ENCODE results near the gene SLCO3A1.
"Not testable (repeated sequence)": the region's sequence is repeated elsewhere in the genome, so short reads cannot be mapped to it uniquely, and the experiment has no call there.

Gene SLCO3A1

DNA sequence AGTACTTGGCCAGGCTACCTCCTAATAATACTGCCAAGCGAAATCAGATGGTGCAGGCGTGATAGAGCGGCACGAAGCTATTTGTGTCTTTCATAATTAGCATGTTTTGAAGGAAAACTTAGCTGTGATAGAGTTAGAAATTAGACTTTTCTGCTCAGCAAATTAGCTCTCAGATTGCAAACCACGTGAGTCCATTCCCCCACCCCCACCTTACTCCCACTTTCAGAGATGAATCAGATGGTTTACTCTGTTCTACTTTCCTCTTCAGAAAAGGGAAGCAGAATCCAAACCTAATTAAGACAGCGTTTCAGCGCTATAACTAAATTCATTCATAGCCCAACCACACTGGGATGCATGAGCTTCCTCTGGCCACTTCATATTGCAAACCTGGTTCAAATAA is 214.6 kb downstream of the SLCO3A1 start:
- Mint-ChIP-seq H3K4me1 (peaks cover 13% of the 10 kb centered on the region), H3K4me3 (no peak overlapping the region), H3K9me3 (peaks cover 4% of the 10 kb centered on the region), H3K27me3 (peaks cover 7% of the 10 kb centered on the region), H3K36me3 (no peaks in the 10 kb centered on the region), H3K27ac (no peak overlapping the region)
- ATAC-seq (ENCODE audit: low read depth) (no peak), DNase-seq (ENCODE audit: low spot score in 2 of 2) (no peak)

GRCh38 chr15:92069308-92070250 is 216.1 kb downstream of the SLCO3A1 start:
- H3K9me3 Mint-ChIP-seq = peaks cover 1% of the 10 kb centered on the region
- ATAC-seq (ENCODE audit: low read depth) (no peak), DNase-seq (ENCODE audit: low spot score in 2 of 2) (no peak)
- no peak overlapping the region for H3K27ac Mint-ChIP-seq
- H3K4me1 Mint-ChIP-seq = peaks cover 13% of the 10 kb centered on the region
- H3K27me3 Mint-ChIP-seq = peaks cover 7% of the 10 kb centered on the region
- peak overlapping the region; percentile 28 for H3K4me3 Mint-ChIP-seq
- H3K36me3 Mint-ChIP-seq = no peaks in the 10 kb centered on the region

DNA sequence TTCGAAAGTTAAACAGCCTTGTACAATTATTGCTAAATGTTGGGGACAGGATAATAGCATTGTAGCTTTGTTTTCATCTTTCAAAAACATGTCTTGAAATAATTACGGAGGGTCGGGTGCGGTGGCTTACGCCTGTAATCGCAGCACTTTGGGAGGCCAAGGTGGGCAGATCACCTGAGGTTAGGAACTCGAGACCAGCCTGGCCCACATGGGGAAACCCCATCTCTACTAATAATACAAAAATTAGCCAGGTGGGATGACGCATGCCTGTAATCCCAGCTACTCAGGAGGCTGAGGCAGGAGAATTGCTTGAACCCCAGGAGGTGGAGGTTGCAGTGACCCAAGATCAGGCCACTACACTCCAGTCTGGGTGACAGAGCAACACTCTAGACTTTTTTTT is 216.7 kb downstream of the SLCO3A1 start:
- not testable (repeated sequence) for H3K9me3 Mint-ChIP-seq, H3K27ac Mint-ChIP-seq, H3K27me3 Mint-ChIP-seq

GRCh38 chr15:92071045-92071634 is 217.6 kb downstream of the SLCO3A1 start:
- Mint-ChIP-seq H3K9me3 (no peaks in the 10 kb centered on the region), H3K27ac (no peak overlapping the region), H3K4me1 (peaks cover 13% of the 10 kb centered on the region), H3K27me3 (peaks cover 10% of the 10 kb centered on the region), H3K36me3 (no peaks in the 10 kb centered on the region), H3K4me3 (no peak overlapping the region)
- DNase-seq (ENCODE audit: low spot score in 2 of 2) (no peak), ATAC-seq (ENCODE audit: low read depth) (no peak)

More for the DNA sequence above, 216.7 kb downstream of the SLCO3A1 start:
- H3K4me1 Mint-ChIP-seq = peaks cover 13% of the 10 kb centered on the region
- not testable (repeated sequence) for H3K4me3 Mint-ChIP-seq; ATAC-seq (ENCODE audit: low read depth); DNase-seq (ENCODE audit: low spot score in 2 of 2); H3K36me3 Mint-ChIP-seq

DNA sequence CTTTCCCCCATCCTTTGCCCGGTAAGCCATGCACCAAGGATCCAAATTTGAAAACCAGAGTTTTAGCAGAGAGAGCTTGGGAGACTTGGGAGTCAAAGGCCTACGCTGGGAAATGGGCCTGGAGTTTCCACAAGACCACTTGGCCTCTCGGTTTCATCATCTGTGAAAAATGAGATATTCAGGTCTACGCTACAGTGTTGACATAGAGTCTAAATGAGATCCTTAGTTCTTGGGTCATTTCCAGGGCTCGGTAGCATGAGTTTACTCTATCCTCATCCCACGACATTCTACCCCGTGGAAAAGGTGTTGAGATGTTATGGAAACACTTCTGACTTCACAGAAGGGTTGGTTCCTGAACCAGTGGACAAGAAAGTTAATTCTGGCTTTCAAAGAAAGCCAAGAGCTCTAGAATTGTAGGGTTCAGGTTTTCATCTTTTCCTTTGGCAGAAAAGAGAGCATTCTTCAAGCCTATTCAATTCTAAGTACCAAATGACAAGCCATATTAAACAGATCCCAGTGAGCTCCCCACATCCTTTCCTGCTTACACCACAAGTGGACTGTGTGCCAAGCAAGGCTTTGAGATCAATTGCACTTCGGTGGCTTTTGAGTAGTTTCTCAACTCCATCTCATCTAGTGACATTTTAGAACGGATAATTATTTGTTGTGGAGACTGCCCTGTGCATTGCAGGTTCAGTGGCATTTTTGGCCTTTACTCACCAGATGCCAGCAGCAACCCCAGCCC is 219.7 kb downstream of the SLCO3A1 start:
- ATAC-seq (ENCODE audit: low read depth) (no peak), DNase-seq (ENCODE audit: low spot score in 2 of 2) (no peak)

GRCh38 chr15:92074101-92074500 is 220.6 kb downstream of the SLCO3A1 start:
- DNase-seq (ENCODE audit: low spot score in 2 of 2) (no peak), ATAC-seq (ENCODE audit: low read depth) (no peak)
- no peak overlapping the region for H3K27ac Mint-ChIP-seq
- H3K36me3 Mint-ChIP-seq = no peaks in the 10 kb centered on the region
- peaks cover 13% of the 10 kb centered on the region for H3K27me3 Mint-ChIP-seq
- peaks cover 9% of the 10 kb centered on the region for H3K4me1 Mint-ChIP-seq
- no peak overlapping the region for H3K4me3 Mint-ChIP-seq
- H3K9me3 Mint-ChIP-seq = no peaks in the 10 kb centered on the region

More for the DNA sequence above, 219.7 kb downstream of the SLCO3A1 start:
- Mint-ChIP-seq H3K27ac (no peak overlapping the region), H3K4me3 (no peak overlapping the region), H3K4me1 (peaks cover 10% of the 10 kb centered on the region), H3K27me3 (peaks cover 12% of the 10 kb centered on the region), H3K9me3 (no peaks in the 10 kb centered on the region), H3K36me3 (no peaks in the 10 kb centered on the region)

DNA sequence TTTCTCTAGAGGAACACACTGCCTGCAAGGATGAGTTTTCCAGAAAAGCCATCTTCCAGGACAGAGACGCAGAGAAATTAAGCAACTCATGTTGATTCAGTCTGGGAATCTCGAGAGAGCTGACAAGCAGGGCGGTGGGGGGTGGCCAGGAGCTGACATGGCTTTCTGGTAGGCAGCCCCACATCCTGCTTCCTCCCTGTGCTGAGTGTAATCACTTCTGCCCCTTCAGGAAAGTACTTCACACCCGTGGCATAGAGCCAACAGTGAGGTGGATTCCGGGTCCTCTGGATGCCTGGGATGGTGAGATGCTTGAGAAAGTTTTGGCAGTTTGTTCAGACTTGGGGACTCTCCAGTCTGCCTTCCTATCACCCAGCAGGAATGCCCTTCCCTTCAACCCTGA is 221.1 kb downstream of the SLCO3A1 start:
- H3K27ac Mint-ChIP-seq = no peak overlapping the region
- no peaks in the 10 kb centered on the region for H3K36me3 Mint-ChIP-seq
- no peaks in the 10 kb centered on the region for H3K9me3 Mint-ChIP-seq
- DNase-seq (ENCODE audit: low spot score in 2 of 2) (no peak), ATAC-seq (ENCODE audit: low read depth) (no peak)
- no peak overlapping the region for H3K4me3 Mint-ChIP-seq
- H3K4me1 Mint-ChIP-seq = peaks cover 9% of the 10 kb centered on the region
- peaks cover 13% of the 10 kb centered on the region for H3K27me3 Mint-ChIP-seq

- Mint-ChIP-seq H3K36me3 (no peaks in the 10 kb centered on the region), H3K9me3 (no peaks in the 10 kb centered on the region), H3K27me3 (peaks cover 12% of the 10 kb centered on the region), H3K4me1 (peaks cover 7% of the 10 kb centered on the region), H3K27ac (no peak overlapping the region), H3K4me3 (no peak overlapping the region)
- ATAC-seq (ENCODE audit: low read depth) (no peak), DNase-seq (ENCODE audit: low spot score in 2 of 2) (no peak)
Measured at GRCh38 chr15:92075764-92076163, 222.3 kb downstream of the SLCO3A1 start.

GRCh38 chr15:92076541-92076940 is 223.0 kb downstream of the SLCO3A1 start:
- no peaks in the 10 kb centered on the region for H3K4me1 Mint-ChIP-seq
- no peak for ATAC-seq (ENCODE audit: low read depth)
- H3K4me3 Mint-ChIP-seq = no peak overlapping the region
- no peaks in the 10 kb centered on the region for H3K36me3 Mint-ChIP-seq
- H3K27ac Mint-ChIP-seq = no peak overlapping the region
- H3K27me3 Mint-ChIP-seq = peaks cover 10% of the 10 kb centered on the region
- DNase-seq (ENCODE audit: low spot score in 2 of 2) = no peak
- H3K9me3 Mint-ChIP-seq = no peaks in the 10 kb centered on the region

DNA sequence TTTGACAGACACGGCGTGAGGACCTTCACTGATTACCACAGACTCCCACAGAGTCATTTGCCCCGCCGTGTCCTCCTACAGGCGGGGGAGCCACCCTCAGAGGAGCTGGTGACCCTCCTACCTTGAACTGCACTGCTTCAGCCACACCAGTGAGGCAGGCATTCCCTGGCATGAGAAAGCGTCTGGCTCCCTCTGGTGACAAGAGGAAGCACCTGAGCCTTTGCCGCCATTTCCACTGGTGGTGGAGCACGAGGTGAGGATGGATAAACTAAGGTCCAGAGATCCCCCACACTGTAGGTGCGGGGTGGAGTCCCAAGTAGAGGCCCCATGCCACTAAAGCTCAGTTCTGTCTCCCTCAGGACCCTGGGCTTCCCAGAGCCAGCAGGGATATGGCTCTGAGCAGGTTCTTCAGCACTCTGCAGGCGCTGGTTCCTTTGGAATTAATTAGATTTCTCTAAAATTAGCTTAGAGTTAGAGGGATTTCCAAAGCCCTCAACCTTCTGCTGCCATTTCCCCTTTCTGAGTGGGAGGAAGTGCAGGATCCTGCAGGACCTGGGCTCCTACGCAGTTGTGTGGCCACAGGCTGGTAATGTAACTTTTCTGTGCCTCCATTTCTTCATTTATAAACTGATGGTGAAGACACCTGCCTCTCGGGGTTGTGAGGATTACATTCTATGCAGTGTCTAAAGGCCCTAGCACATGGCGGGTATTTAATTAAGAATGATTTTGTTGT is 224.0 kb downstream of the SLCO3A1 start:
- ATAC-seq (ENCODE audit: low read depth) (no peak), DNase-seq (ENCODE audit: low spot score in 2 of 2) (no peak)
- peaks cover 8% of the 10 kb centered on the region for H3K27me3 Mint-ChIP-seq
- no peak overlapping the region for H3K27ac Mint-ChIP-seq
- no peaks in the 10 kb centered on the region for H3K36me3 Mint-ChIP-seq
- no peak overlapping the region for H3K4me3 Mint-ChIP-seq
- no peaks in the 10 kb centered on the region for H3K9me3 Mint-ChIP-seq
- no peaks in the 10 kb centered on the region for H3K4me1 Mint-ChIP-seq

GRCh38 chr15:92078270-92078669 is 224.8 kb downstream of the SLCO3A1 start:
- Mint-ChIP-seq H3K4me1 (no peaks in the 10 kb centered on the region), H3K4me3 (no peak overlapping the region), H3K27ac (no peak overlapping the region), H3K36me3 (no peaks in the 10 kb centered on the region), H3K9me3 (no peaks in the 10 kb centered on the region), H3K27me3 (peaks cover 8% of the 10 kb centered on the region)
- DNase-seq (ENCODE audit: low spot score in 2 of 2) (no peak), ATAC-seq (ENCODE audit: low read depth) (no peak)

DNA sequence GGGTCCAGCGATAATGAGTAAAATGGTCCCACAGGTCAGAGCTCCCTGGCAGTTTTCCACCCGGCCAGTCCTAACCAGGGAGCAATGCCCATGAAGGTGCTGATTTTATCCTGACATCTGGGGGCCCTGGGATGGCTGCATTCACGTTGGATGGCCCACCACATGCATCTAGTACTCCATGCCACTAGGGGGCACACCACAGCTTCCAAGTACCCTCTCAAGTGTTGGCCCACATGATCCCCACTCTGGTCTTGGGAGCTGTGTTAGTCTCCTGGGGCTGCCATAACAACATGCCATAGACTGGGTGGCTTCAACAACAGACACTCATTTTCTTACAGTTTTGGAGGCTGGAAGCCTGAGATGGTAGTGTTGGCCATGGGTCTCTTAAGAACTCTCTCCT is 225.5 kb downstream of the SLCO3A1 start:
- peaks cover 8% of the 10 kb centered on the region for H3K27me3 Mint-ChIP-seq
- DNase-seq (ENCODE audit: low spot score in 2 of 2) (no peak), ATAC-seq (ENCODE audit: low read depth) (no peak)
- no peaks in the 10 kb centered on the region for H3K36me3 Mint-ChIP-seq
- no peak overlapping the region for H3K4me3 Mint-ChIP-seq
- no peaks in the 10 kb centered on the region for H3K4me1 Mint-ChIP-seq
- H3K27ac Mint-ChIP-seq = no peak overlapping the region
- no peaks in the 10 kb centered on the region for H3K9me3 Mint-ChIP-seq

GRCh38 chr15:92079647-92080255 is 226.2 kb downstream of the SLCO3A1 start:
- Mint-ChIP-seq H3K36me3 (no peaks in the 10 kb centered on the region), H3K27ac (no peak overlapping the region), H3K4me1 (no peaks in the 10 kb centered on the region), H3K27me3 (peaks cover 8% of the 10 kb centered on the region), H3K4me3 (no peak overlapping the region), H3K9me3 (no peaks in the 10 kb centered on the region)
- no peak for ATAC-seq (ENCODE audit: low read depth)
- no peak for DNase-seq (ENCODE audit: low spot score in 2 of 2)
